ENCODE measurements around the gene N4BP2L1. TPM values are rescaled to one million over a fixed set of nuclear protein-coding genes. Genes with fewer than 3 reads are reported as not detected.

The N4BP2L1 gene
- total RNA-seq, 4 donors from 2014 or later = 15.0 to 38.7 (median 23.8) TPM

DNA sequence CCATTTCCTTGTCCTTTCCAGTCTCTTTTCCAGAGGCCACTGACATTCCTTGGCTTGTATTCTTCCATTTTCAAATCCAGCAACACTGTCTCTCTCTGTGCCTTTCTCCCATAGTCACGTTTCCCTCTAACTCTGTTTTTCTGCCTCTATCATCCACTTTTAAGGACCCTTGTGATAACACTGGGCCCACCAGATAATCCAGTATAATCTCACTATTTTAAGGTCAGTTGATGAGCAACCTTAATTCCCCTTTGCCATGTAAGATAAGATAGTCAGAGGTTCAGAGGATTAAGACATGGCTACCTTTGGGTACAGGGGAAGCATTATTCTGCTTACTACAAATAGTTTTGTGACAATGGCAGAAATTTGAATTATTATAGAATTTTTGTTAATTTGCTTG lies 45.7 kb upstream of the N4BP2L1 start:
- no peaks in the 10 kb centered on the region for H3K27me3 ChIP-seq
- H3K27ac ChIP-seq = no peak overlapping the region
- TF ChIP-seq POLR2A (IDR thresholded peaks at IDR 0.05) = no peak
- TF ChIP-seq, protein P1, sequence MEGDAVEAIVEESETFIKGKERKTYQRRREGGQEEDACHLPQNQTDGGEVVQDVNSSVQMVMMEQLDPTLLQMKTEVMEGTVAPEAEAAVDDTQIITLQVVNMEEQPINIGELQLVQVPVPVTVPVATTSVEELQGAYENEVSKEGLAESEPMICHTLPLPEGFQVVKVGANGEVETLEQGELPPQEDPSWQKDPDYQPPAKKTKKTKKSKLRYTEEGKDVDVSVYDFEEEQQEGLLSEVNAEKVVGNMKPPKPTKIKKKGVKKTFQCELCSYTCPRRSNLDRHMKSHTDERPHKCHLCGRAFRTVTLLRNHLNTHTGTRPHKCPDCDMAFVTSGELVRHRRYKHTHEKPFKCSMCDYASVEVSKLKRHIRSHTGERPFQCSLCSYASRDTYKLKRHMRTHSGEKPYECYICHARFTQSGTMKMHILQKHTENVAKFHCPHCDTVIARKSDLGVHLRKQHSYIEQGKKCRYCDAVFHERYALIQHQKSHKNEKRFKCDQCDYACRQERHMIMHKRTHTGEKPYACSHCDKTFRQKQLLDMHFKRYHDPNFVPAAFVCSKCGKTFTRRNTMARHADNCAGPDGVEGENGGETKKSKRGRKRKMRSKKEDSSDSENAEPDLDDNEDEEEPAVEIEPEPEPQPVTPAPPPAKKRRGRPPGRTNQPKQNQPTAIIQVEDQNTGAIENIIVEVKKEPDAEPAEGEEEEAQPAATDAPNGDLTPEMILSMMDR (IDR thresholded peaks at IDR 0.05) = no peak
- 93 to 96% methylated on average over 1 of the region's 1 CpG for WGBS, 2 donors
- intact Hi-C loops (cut with DNase I) = no loop called here
- H3K9me3 ChIP-seq = no peaks in the 10 kb centered on the region
- no peaks in the 10 kb centered on the region for H3K4me1 ChIP-seq
- DNase-seq = no peak
- no peak overlapping the region for H3K4me3 ChIP-seq (replicated peaks in 1 of 3)
- H3K36me3 ChIP-seq = no peaks in the 10 kb centered on the region

DNA sequence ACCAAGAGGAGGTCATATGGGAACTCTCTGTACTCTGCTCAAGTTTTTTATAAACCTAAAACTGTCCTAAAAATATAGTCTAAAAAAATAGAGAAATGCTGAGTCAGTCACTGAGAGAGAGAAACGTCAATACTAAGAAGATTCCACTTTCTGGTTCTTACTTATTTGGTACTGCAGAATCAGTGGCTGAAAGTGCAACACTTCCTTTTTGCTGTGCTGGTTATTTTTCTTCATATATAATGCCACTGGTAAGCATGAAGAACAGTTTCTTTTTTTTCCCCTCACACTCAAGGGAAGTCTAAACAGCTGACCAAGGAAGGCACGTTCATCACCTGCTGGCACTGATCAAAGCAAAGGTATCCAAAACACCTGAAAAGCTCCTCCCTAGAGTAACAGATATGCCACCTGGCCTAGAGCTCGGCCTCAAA lies 44.3 kb upstream of the N4BP2L1 start:
- 65 to 72% methylated on average over 3 of the region's 3 CpGs for WGBS, 2 donors
- H3K27ac ChIP-seq = no peak overlapping the region
- intact Hi-C loops (cut with DNase I) = no loop called here
- H3K27me3 ChIP-seq = no peaks in the 10 kb centered on the region
- no peak overlapping the region for H3K4me3 ChIP-seq (replicated peaks in 1 of 3)
- H3K4me1 ChIP-seq = no peaks in the 10 kb centered on the region
- no peak for DNase-seq
- H3K36me3 ChIP-seq = no peaks in the 10 kb centered on the region
- no peaks in the 10 kb centered on the region for H3K9me3 ChIP-seq
- TF ChIP-seq, protein P1 (IDR thresholded peaks at IDR 0.05) = no peak
- TF ChIP-seq POLR2A (IDR thresholded peaks at IDR 0.05) = no peak

DNA sequence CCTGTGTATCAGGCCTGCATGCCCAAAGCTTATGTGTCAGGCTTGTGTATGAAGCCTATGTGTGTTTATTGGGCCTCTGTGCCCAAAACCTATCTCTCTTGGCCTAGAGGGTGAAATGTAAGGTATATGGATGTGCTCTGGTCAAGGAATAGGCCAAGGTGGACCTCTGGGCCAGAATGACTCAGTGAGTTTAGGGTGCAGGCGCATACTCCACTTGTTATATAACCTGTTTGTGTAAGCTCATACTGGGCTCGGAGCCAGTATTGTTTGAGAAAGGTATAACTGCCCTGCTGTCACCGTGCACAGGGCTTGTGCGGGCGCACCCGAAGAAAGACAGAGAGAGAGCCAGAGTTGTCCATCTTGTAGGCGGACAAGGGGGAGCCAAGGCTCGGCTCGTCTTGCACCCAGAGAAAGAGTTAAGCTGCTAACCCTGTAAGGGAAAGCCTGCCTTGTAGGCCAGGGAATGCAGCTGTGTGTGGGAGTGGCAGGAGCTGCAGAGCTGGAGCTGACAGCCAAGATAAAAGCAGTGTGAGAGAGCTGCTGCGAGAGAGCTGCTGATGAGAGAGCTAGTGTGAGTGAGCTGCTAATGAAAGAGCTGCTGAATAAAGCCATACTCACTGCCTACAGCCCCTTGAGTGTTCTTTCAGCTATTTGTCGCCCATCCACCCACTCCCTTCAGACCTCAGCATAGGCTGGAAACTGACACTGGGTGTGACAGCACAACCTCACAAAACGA lies 43.4 kb upstream of the N4BP2L1 start:
- intact Hi-C loops (cut with DNase I) = no loop called here
- no peak for TF ChIP-seq POLR2A (IDR thresholded peaks at IDR 0.05)
- TF ChIP-seq, protein P1 (IDR thresholded peaks at IDR 0.05) = no peak
- WGBS, 2 donors = 76 to 78% methylated on average over 12 of the region's 12 CpGs
- Histone ChIP-seq H3K4me3 (replicated peaks in 1 of 3) (no peak overlapping the region), H3K27ac (no peak overlapping the region), H3K27me3 (no peaks in the 10 kb centered on the region), H3K9me3 (no peaks in the 10 kb centered on the region), H3K36me3 (no peaks in the 10 kb centered on the region), H3K4me1 (no peaks in the 10 kb centered on the region)
- DNase-seq = no peak

DNA sequence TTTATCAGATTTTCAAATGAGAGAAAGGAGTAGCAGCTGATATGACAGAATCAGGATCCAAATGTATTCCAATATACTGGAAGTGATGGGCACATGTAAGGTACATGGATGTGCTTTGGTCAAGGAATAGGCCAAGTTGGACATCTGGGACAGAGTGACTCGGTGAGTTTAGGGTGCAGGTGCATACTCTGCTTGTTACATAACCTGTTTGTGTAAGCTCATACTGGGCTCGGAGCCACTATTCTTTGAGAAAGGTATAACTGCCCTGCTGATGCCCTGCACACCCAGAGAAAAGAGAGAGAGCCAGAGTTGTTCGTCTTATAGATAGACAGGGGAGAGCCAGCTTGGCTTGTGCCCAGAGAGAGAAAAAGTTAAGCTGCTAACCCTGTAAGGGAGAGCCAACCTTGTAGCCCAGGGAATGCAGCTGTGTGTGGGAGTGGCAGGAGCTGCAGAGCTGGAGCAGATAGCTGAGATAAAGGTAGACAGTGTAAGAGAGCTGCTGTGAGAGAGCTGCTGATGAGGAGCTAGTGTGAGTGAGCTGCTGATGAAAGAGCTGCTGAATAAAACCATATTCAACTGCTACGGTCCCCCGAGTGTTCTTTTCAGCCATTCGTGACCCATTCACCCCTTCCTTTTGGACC lies 40.7 kb upstream of the N4BP2L1 start:
- intact Hi-C loops (cut with DNase I) = no loop called here
- H3K4me1 ChIP-seq = no peaks in the 10 kb centered on the region
- no peak overlapping the region for H3K4me3 ChIP-seq (replicated peaks in 1 of 3)
- DNase-seq = no peak
- H3K36me3 ChIP-seq = no peaks in the 10 kb centered on the region
- no peaks in the 10 kb centered on the region for H3K27me3 ChIP-seq
- no peak overlapping the region for H3K27ac ChIP-seq
- no peak for TF ChIP-seq POLR2A (IDR thresholded peaks at IDR 0.05)
- TF ChIP-seq, protein P1 (IDR thresholded peaks at IDR 0.05) = no peak
- 86 to 92% methylated on average over 6 of the region's 6 CpGs for WGBS, 2 donors
- H3K9me3 ChIP-seq = no peaks in the 10 kb centered on the region

DNA sequence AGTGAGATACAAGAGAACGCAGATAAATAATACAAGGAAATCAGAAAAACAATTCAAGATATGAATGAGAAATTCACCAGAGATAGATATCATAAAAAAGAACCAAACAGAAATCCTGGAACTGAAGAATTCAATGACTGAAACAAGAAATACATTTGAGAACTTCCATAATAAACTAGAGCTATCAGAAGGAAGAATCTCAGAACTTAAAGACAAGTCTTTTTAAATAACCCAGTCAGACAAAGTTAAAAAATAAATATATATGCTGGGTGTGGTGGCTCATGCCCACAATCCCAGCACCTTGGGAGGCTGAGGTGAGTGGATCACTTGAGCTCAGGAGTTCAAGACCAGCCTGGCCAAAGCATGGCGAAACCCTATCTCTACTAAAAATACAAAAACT lies 28.7 kb upstream of the N4BP2L1 start:
- H3K4me3 ChIP-seq (replicated peaks in 1 of 3) = no peak overlapping the region
- no peak overlapping the region for H3K27ac ChIP-seq
- no peaks in the 10 kb centered on the region for H3K36me3 ChIP-seq
- H3K27me3 ChIP-seq = no peaks in the 10 kb centered on the region
- no peaks in the 10 kb centered on the region for H3K4me1 ChIP-seq
- no peak for TF ChIP-seq POLR2A (IDR thresholded peaks at IDR 0.05)
- TF ChIP-seq, protein P1 (IDR thresholded peaks at IDR 0.05) = no peak
- WGBS, 2 donors = 98 to 100% methylated on average over 2 of the region's 2 CpGs
- DNase-seq = no peak
- no peaks in the 10 kb centered on the region for H3K9me3 ChIP-seq
- intact Hi-C loops (cut with DNase I) = no loop called here

Data from thyroid gland (tissue), 4 donors.